ENCODE results near the gene BPIFB4.

Gene BPIFB4

GRCh38 chr20:33072362-33072761 is 7.1 kb upstream of the BPIFB4 start:
- TF ChIP-seq, protein P1, sequence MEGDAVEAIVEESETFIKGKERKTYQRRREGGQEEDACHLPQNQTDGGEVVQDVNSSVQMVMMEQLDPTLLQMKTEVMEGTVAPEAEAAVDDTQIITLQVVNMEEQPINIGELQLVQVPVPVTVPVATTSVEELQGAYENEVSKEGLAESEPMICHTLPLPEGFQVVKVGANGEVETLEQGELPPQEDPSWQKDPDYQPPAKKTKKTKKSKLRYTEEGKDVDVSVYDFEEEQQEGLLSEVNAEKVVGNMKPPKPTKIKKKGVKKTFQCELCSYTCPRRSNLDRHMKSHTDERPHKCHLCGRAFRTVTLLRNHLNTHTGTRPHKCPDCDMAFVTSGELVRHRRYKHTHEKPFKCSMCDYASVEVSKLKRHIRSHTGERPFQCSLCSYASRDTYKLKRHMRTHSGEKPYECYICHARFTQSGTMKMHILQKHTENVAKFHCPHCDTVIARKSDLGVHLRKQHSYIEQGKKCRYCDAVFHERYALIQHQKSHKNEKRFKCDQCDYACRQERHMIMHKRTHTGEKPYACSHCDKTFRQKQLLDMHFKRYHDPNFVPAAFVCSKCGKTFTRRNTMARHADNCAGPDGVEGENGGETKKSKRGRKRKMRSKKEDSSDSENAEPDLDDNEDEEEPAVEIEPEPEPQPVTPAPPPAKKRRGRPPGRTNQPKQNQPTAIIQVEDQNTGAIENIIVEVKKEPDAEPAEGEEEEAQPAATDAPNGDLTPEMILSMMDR (IDR thresholded peaks at IDR 0.05; ENCODE audit: low read depth, low read length), result no peak
- no peak overlapping the region for H3K4me3 ChIP-seq (replicated peaks in 1 of 2; ENCODE audit: low read depth in 2 of 2, low read length in 2 of 2)
- DNase-seq (ENCODE audit: low read depth in 2 of 2), result no peak

DNA sequence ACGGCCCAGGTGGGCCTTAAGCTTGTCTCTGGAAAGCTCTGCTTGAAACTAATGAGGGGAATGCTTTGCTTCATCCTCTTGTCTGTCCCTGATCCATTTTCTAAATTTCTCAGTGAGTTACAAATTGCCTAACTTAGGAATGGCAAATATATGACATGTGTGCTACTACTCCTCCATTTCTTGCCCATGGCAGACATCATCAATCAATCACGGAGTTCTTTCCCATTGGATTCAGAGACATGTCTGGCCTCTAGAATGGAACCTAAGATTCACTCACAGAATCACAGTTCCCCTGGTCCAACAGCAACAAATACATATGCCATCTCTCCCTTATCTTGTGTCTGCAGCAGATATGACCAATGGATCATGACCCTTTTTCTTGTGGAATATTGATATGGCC is 6.6 kb upstream of the BPIFB4 start:
- DNase-seq (ENCODE audit: low read depth in 2 of 2), result no peak
- TF ChIP-seq, protein P1 (IDR thresholded peaks at IDR 0.05; ENCODE audit: low read depth, low read length), result no peak
- no peak overlapping the region for H3K4me3 ChIP-seq (replicated peaks in 1 of 2; ENCODE audit: low read depth in 2 of 2, low read length in 2 of 2)

DNA sequence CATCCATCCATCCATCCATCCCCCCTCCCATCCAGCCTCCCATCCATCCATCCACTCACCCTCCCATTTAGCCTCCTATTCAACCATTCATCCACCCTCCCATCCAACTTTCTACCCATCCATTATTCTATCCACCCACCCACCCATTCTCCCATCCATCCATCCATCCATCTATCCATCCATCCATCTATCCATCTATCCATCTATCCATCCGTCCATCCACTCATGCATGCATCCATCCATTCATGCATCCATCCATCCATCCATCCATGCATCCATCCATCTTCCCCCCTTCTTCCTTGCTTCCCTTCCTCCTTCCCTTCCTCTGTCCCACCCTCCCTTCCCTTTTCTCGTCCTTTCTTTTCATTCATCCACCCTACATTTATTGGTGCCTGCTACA is 4.8 kb upstream of the BPIFB4 start:
- TF ChIP-seq, protein P1 (IDR thresholded peaks at IDR 0.05; ENCODE audit: low read depth, low read length), result no peak
- DNase-seq (ENCODE audit: low read depth in 2 of 2), result no peak

DNA sequence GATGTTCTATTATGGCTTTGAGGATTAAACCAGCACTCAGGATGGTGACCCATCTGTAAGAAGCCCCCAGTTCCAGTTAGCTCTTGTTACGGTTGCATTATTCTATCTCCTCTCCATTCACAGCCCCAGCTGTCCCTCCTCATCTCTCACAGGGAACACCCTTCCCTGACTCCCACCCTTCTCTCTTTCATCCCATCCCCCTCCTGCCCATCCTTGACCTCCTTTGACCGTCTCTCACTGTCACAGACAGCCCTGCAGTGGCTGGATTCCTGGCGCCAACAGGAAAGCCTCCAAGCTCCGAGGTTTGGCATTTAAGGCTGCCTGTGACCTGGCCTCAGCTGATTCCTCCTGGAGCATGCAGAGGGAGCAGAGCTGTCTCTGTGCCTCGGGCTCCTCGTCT is 4.2 kb upstream of the BPIFB4 start:
- TF ChIP-seq, protein P1 (IDR thresholded peaks at IDR 0.05; ENCODE audit: low read depth, low read length), result no peak
- no peak for DNase-seq (ENCODE audit: low read depth in 2 of 2)
- H3K4me3 ChIP-seq (replicated peaks in 1 of 2; ENCODE audit: low read depth in 2 of 2, low read length in 2 of 2), result no peak overlapping the region

More for the DNA sequence above, 4.8 kb upstream of the BPIFB4 start:
- no peak overlapping the region for H3K4me3 ChIP-seq (replicated peaks in 1 of 2; ENCODE audit: low read depth in 2 of 2, low read length in 2 of 2)

- peak in 1 of 2 donors; percentile 5 for DNase-seq (ENCODE audit: low read depth in 2 of 2)
- no peak overlapping the region for H3K4me3 ChIP-seq (replicated peaks in 1 of 2; ENCODE audit: low read depth in 2 of 2, low read length in 2 of 2)
- TF ChIP-seq, protein P1 (IDR thresholded peaks at IDR 0.05; ENCODE audit: low read depth, low read length), result no peak
These were observed 2.6 kb upstream of the BPIFB4 start for GRCh38 chr20:33076662-33077372.

- DNase-seq (ENCODE audit: low read depth in 2 of 2), result no peak
- TF ChIP-seq, protein P1 (IDR thresholded peaks at IDR 0.05; ENCODE audit: low read depth, low read length), result no peak
These were observed 2.1 kb downstream of the BPIFB4 start for GRCh38 chr20:33081411-33082154.

More at GRCh38 chr20:33081411-33082154, 2.1 kb downstream of the BPIFB4 start:
- no peak overlapping the region for H3K4me3 ChIP-seq (replicated peaks in 1 of 2; ENCODE audit: low read depth in 2 of 2, low read length in 2 of 2)

All from cardiac fibroblast (primary cell).